Measurements from ENCODE around the gene PRKG1.

PRKG1 gene

GRCh38 chr10:51087114-51087513, 12.8 kb downstream of the PRKG1 start:
- DNase-seq (ENCODE audit: low spot score): no peak
- no peak for TF ChIP-seq CTCF (IDR thresholded peaks at IDR 0.05; ENCODE audit: extremely low read depth, insufficient read depth, missing control alignments)
- in situ Hi-C loops (cut with MboI; ENCODE audit: low pct_unique_long_range_greater_than_20kb, low sequenced_read_pairs, unreplicated experiment): no loop called here

- DNase-seq (ENCODE audit: low spot score): no peak
- in situ Hi-C loops (cut with MboI; ENCODE audit: low pct_unique_long_range_greater_than_20kb, low sequenced_read_pairs, unreplicated experiment): no loop called here
- TF ChIP-seq CTCF (IDR thresholded peaks at IDR 0.05; ENCODE audit: extremely low read depth, insufficient read depth, missing control alignments): no peak
Observed at GRCh38 chr10:51090190-51090589, 15.9 kb downstream of the PRKG1 start.

DNA sequence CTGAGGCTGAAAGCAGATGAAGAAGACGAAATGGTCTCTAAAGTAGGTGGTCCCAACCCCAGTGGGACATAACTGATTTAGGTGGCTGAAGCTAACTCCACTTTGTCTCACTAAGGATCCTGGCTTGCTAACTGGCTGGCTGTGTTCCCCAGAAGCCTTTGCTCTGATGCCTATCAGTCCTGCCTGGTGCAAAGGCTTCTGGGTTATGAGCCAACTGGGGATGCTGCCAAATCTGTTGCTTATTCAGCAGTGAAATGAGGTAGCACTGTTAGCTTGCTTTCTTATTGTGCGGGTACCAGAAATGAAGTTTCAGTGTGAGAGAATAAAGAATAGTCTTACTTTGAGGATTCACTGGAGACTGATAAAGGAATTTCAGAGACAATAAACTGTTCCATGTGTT, 18.1 kb downstream of the PRKG1 start:
- DNase-seq (ENCODE audit: low spot score): no peak
- TF ChIP-seq CTCF (IDR thresholded peaks at IDR 0.05; ENCODE audit: extremely low read depth, insufficient read depth, missing control alignments): no peak
- in situ Hi-C loops (cut with MboI; ENCODE audit: low pct_unique_long_range_greater_than_20kb, low sequenced_read_pairs, unreplicated experiment): no loop called here

DNA sequence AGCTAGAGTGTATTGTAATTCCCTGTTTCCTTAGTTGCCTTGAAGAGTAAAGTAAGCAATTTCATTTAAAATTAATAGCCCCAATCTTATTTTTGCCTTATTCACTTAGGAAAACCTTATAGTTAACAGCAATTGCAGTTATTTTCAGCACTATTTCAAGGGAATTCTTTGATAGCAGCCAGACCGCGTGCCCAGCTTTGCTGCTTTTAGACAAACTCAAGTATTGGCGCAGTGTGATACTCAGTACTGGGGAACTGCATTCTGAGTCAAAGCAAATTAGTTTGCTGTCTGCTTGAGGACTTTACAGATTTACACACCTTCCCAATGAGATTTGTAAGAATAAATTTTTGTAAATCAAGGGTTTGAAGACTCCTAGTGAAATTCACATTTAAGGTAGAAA, 21.2 kb downstream of the PRKG1 start:
- no peak for DNase-seq (ENCODE audit: low spot score)
- in situ Hi-C loops (cut with MboI; ENCODE audit: low pct_unique_long_range_greater_than_20kb, low sequenced_read_pairs, unreplicated experiment): no loop called here
- no peak for TF ChIP-seq CTCF (IDR thresholded peaks at IDR 0.05; ENCODE audit: extremely low read depth, insufficient read depth, missing control alignments)

GRCh38 chr10:51097546-51097945, 23.3 kb downstream of the PRKG1 start:
- in situ Hi-C loops (cut with MboI; ENCODE audit: low pct_unique_long_range_greater_than_20kb, low sequenced_read_pairs, unreplicated experiment): no loop called here
- DNase-seq (ENCODE audit: low spot score): no peak
- no peak for TF ChIP-seq CTCF (IDR thresholded peaks at IDR 0.05; ENCODE audit: extremely low read depth, insufficient read depth, missing control alignments)

GRCh38 chr10:51100221-51100620, 25.9 kb downstream of the PRKG1 start:
- in situ Hi-C loops (cut with MboI; ENCODE audit: low pct_unique_long_range_greater_than_20kb, low sequenced_read_pairs, unreplicated experiment): no loop called here
- no peak for DNase-seq (ENCODE audit: low spot score)
- TF ChIP-seq CTCF (IDR thresholded peaks at IDR 0.05; ENCODE audit: extremely low read depth, insufficient read depth, missing control alignments): no peak
